ENCODE measurements around the gene NLK. TPM values are rescaled to one million over a fixed set of nuclear protein-coding genes. Genes with fewer than 3 reads are reported as not detected.
"Not testable (repeated sequence)": the region's sequence is repeated elsewhere in the genome, so short reads cannot be mapped to it uniquely, and the experiment has no call there.

NLK gene
- total RNA-seq, 1 donor from 2014 or later, result 14.1 TPM

- intact Hi-C loops (cut with micrococcal nuclease), result no loop called here
Observed at GRCh38 chr17:28147017-28147416, 104.5 kb downstream of the NLK start.

GRCh38 chr17:28151001-28151400 lies 108.5 kb downstream of the NLK start:
- intact Hi-C loops (cut with micrococcal nuclease), result no loop called here

GRCh38 chr17:28154214-28154613 lies 111.7 kb downstream of the NLK start:
- intact Hi-C loops (cut with micrococcal nuclease), result loop anchor here (2.0 kb wide), 1 partner anchor 31 kb away; no protein-coding TSS in a partner anchor

GRCh38 chr17:28155405-28155804 lies 112.9 kb downstream of the NLK start:
- intact Hi-C loops (cut with micrococcal nuclease), result loop anchor here (2.0 kb wide), 1 partner anchor 33 kb away; no protein-coding TSS in a partner anchor

- intact Hi-C loops (cut with micrococcal nuclease), result no loop called here
Observed at GRCh38 chr17:28159004-28159403, 116.5 kb downstream of the NLK start.

- intact Hi-C loops (cut with micrococcal nuclease), result no loop called here
Observed at GRCh38 chr17:28159924-28160323, 117.4 kb downstream of the NLK start.

- intact Hi-C loops (cut with micrococcal nuclease), result no loop called here
Observed at GRCh38 chr17:28160610-28161009, 118.1 kb downstream of the NLK start.

GRCh38 chr17:28161311-28161710 lies 118.8 kb downstream of the NLK start:
- intact Hi-C loops (cut with micrococcal nuclease), result no loop called here

- intact Hi-C loops (cut with micrococcal nuclease), result no loop called here
Observed at GRCh38 chr17:28166478-28166877, 124.0 kb downstream of the NLK start.

GRCh38 chr17:28169621-28170349 lies 127.3 kb downstream of the NLK start:
- intact Hi-C loops (cut with micrococcal nuclease), result no loop called here

- intact Hi-C loops (cut with micrococcal nuclease), result no loop called here
Observed at GRCh38 chr17:28170771-28171170, 128.3 kb downstream of the NLK start.

GRCh38 chr17:28173031-28173561 lies 130.6 kb downstream of the NLK start:
- intact Hi-C loops (cut with micrococcal nuclease), result no loop called here

- intact Hi-C loops (cut with micrococcal nuclease), result no loop called here
Observed at GRCh38 chr17:28173801-28174200, 131.3 kb downstream of the NLK start.

- intact Hi-C loops (cut with micrococcal nuclease), result no loop called here
Observed at GRCh38 chr17:28174352-28175046, 132.0 kb downstream of the NLK start.

GRCh38 chr17:28177351-28177750 lies 134.9 kb downstream of the NLK start:
- intact Hi-C loops (cut with micrococcal nuclease), result no loop called here

- intact Hi-C loops (cut with micrococcal nuclease), result no loop called here
Observed at GRCh38 chr17:28178800-28179199, 136.3 kb downstream of the NLK start.

- intact Hi-C loops (cut with micrococcal nuclease), result no loop called here
Observed at GRCh38 chr17:28180449-28180848, 138.0 kb downstream of the NLK start.

GRCh38 chr17:28181568-28181967 lies 139.1 kb downstream of the NLK start:
- intact Hi-C loops (cut with micrococcal nuclease), result no loop called here

- intact Hi-C loops (cut with micrococcal nuclease), result no loop called here
Observed at GRCh38 chr17:28182559-28182958, 140.1 kb downstream of the NLK start.

GRCh38 chr17:28185658-28186057 lies 143.2 kb downstream of the NLK start:
- intact Hi-C loops (cut with micrococcal nuclease), result no loop called here

- intact Hi-C loops (cut with micrococcal nuclease), result not testable (repeated sequence)
Observed at GRCh38 chr17:28186472-28186871, 144.0 kb downstream of the NLK start.

- intact Hi-C loops (cut with micrococcal nuclease), result no loop called here
Observed at GRCh38 chr17:28187931-28188330, 145.5 kb downstream of the NLK start.
